ENCODE measurements around the gene UBAC2.

Gene UBAC2

GRCh38 chr13:99305566-99305965 lies 104.9 kb downstream of the UBAC2 start:
- no peak for DNase-seq
- Histone ChIP-seq H3K4me3 (ENCODE audit: low read depth, low read length) (no peak overlapping the region), H3K4me1 (no peaks in the 10 kb centered on the region), H3K27me3 (no peaks in the 10 kb centered on the region), H3K36me3 (no peaks in the 10 kb centered on the region), H3K9me3 (no peaks in the 10 kb centered on the region)
- TF ChIP-seq CTCF (IDR thresholded peaks at IDR 0.05; ENCODE audit: low read depth, low read length), result no peak

GRCh38 chr13:99307247-99307646 lies 106.6 kb downstream of the UBAC2 start, which contains the start of gene GPR183:
Gene GPR183 (minus strand): TSS chr13:99307399. CDS start chr13:99296145, 11,254 bp downstream.
- Histone ChIP-seq H3K4me3 (ENCODE audit: low read depth, low read length) (no peak within 1 kb of the TSS), H3K27me3 (no peaks in the 10 kb centered on the region), H3K9me3 (no peaks in the 10 kb centered on the region), H3K4me1 (no peaks in the 10 kb centered on the region), H3K36me3 (no peaks in the 10 kb centered on the region)
- no peak for DNase-seq
- TF ChIP-seq CTCF (IDR thresholded peaks at IDR 0.05; ENCODE audit: low read depth, low read length), result no peak

- no peak for TF ChIP-seq CTCF (IDR thresholded peaks at IDR 0.05; ENCODE audit: low read depth, low read length)
- DNase-seq, result no peak
- Histone ChIP-seq H3K4me3 (ENCODE audit: low read depth, low read length) (no peak overlapping the region), H3K9me3 (no peaks in the 10 kb centered on the region), H3K27me3 (no peaks in the 10 kb centered on the region), H3K36me3 (no peaks in the 10 kb centered on the region), H3K4me1 (no peaks in the 10 kb centered on the region)
Measured at GRCh38 chr13:99307648-99308339, 107.1 kb downstream of the UBAC2 start.

GRCh38 chr13:99308471-99309087 lies 107.9 kb downstream of the UBAC2 start:
- H3K4me1 ChIP-seq, result no peaks in the 10 kb centered on the region
- H3K27me3 ChIP-seq, result no peaks in the 10 kb centered on the region
- TF ChIP-seq CTCF (IDR thresholded peaks at IDR 0.05; ENCODE audit: low read depth, low read length), result no peak
- no peaks in the 10 kb centered on the region for H3K9me3 ChIP-seq
- H3K4me3 ChIP-seq (ENCODE audit: low read depth, low read length), result no peak overlapping the region
- H3K36me3 ChIP-seq, result no peaks in the 10 kb centered on the region
- no peak for DNase-seq

- Histone ChIP-seq H3K27me3 (no peaks in the 10 kb centered on the region), H3K4me1 (no peaks in the 10 kb centered on the region), H3K36me3 (no peaks in the 10 kb centered on the region), H3K9me3 (no peaks in the 10 kb centered on the region), H3K4me3 (ENCODE audit: low read depth, low read length) (no peak overlapping the region)
- no peak for TF ChIP-seq CTCF (IDR thresholded peaks at IDR 0.05; ENCODE audit: low read depth, low read length)
- no peak for DNase-seq
Measured at GRCh38 chr13:99310382-99311031, 109.9 kb downstream of the UBAC2 start.

- H3K4me3 ChIP-seq (ENCODE audit: low read depth, low read length), result no peak overlapping the region
- no peaks in the 10 kb centered on the region for H3K36me3 ChIP-seq
- no peak for TF ChIP-seq CTCF (IDR thresholded peaks at IDR 0.05; ENCODE audit: low read depth, low read length)
- DNase-seq, result no peak
- H3K9me3 ChIP-seq, result no peaks in the 10 kb centered on the region
- no peaks in the 10 kb centered on the region for H3K4me1 ChIP-seq
- no peaks in the 10 kb centered on the region for H3K27me3 ChIP-seq
Measured at GRCh38 chr13:99311137-99311536, 110.5 kb downstream of the UBAC2 start.
